Measurements from ENCODE around the gene SAMD4B. TPM values are rescaled to one million over a fixed set of nuclear protein-coding genes. Genes with fewer than 3 reads are reported as not detected.

The SAMD4B gene
- total and polyA plus RNA-seq, 10 of the 15 experiments (the other 5 are each of a cell fraction or from before 2014, with no cell fraction given) = 2.4 to 43.3 (median 23.9) TPM

DNA sequence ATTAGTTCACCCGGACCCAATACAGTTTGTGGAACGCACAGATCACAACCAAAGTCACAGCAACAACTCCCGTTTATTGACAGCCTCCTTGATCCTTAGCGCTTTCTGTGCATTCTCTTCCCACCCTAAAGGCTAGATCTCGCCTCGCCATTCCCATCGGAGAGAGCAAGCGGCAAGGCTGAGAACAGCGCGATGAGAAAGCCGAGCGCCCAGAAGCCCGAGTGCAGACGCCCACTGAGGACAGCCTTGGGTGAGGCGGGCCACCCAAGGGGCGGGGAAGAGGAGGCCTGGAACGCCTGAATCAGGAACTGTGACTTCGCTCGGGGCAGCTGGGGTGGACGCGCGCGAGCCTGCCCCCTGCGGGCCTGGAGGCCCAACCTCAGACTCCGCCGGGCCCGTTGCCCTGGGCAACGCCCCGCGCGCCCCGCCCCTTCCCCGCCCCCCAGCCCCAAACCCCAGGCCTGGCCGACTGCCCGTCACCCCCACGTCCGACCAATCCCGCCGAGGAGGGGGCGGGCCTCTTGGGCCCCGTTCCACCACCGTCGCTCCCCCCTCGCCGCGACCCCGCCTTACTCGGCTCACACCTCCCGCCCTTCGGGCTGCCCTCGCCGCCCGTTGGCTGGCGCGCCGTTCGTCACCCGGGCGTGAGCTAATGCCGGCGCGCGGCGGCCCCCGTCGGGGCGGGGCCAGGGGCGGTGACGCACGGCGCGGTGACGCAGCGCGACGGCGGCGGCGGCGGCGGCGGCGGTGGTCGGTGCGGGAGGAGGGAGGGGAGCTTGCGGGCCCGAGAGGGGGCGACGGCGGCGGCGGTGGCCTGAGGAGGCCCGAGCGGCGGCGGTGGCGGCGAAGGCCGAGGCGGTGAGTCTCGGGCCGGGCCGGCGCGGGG is at the start of gene SAMD4B (continued):
- TF ChIP-seq BCL11A (IDR thresholded peaks at IDR 0.05; ENCODE audit: low read depth, low read length) (no peak), BCL3 (IDR thresholded peaks at IDR 0.05; ENCODE audit: borderline replicate concordance, insufficient read depth, low read depth, low read length, poor library complexity, severe bottlenecking) (no peak), NFYA (IDR thresholded peaks at IDR 0.05; ENCODE audit: borderline replicate concordance, low read depth, low read length) (no peak), NR2F1 (conservative IDR thresholded peaks at IDR 0.05) (peak; percentile 38; the same call in 1 of the 2 replicates), FOS (IDR thresholded peaks at IDR 0.05; ENCODE audit: borderline replicate concordance, extremely low read depth, insufficient read length) (peak; percentile 26), ZNF274 (IDR thresholded peaks at IDR 0.05; ENCODE audit: insufficient read depth, insufficient read length) (no peak), SUZ12 (IDR thresholded peaks at IDR 0.05; ENCODE audit: unreplicated experiment) (no peak), TAF1 (IDR thresholded peaks at IDR 0.05; ENCODE audit: borderline replicate concordance, low read depth, low read length) (peak; percentile 97), BRCA1 (IDR thresholded peaks at IDR 0.05; ENCODE audit: low read depth, low read length) (no peak), RB1 (IDR thresholded peaks at IDR 0.05; ENCODE audit: borderline replicate concordance) (no peak; the same call in 1 of the 2 replicates), MTA2 (IDR thresholded peaks at IDR 0.05; ENCODE audit: low read depth) (0 out of 2 replicates have a peak, but pooled peaks have one; percentile 43), EED (IDR thresholded peaks at IDR 0.05; ENCODE audit: low read depth) (no peak), NBN (IDR thresholded peaks at IDR 0.05) (peak; percentile 84), SREBF1 (IDR thresholded peaks at IDR 0.05; ENCODE audit: low read length) (no peak), SREBF2 (IDR thresholded peaks at IDR 0.05; ENCODE audit: low read length) (no peak), ATF7 (IDR thresholded peaks at IDR 0.05; ENCODE audit: low read depth) (0 out of 2 replicates have a peak, but pooled peaks have one; percentile 46), CREM (IDR thresholded peaks at IDR 0.05; ENCODE audit: low read depth) (peak; percentile 55), BACH1 (IDR thresholded peaks at IDR 0.05; ENCODE audit: borderline replicate concordance) (peak; percentile 59), RBBP5 (conservative IDR thresholded peaks at IDR 0.05) (no peak), ZNF207 (IDR thresholded peaks at IDR 0.05; ENCODE audit: borderline replicate concordance) (peak; percentile 74; the same call in 1 of the 2 replicates), PAX8 (IDR thresholded peaks at IDR 0.05) (no peak), GABPA (IDR thresholded peaks at IDR 0.05; ENCODE audit: low read depth) (peak; percentile 83)
- TF ChIP-seq, protein P1, sequence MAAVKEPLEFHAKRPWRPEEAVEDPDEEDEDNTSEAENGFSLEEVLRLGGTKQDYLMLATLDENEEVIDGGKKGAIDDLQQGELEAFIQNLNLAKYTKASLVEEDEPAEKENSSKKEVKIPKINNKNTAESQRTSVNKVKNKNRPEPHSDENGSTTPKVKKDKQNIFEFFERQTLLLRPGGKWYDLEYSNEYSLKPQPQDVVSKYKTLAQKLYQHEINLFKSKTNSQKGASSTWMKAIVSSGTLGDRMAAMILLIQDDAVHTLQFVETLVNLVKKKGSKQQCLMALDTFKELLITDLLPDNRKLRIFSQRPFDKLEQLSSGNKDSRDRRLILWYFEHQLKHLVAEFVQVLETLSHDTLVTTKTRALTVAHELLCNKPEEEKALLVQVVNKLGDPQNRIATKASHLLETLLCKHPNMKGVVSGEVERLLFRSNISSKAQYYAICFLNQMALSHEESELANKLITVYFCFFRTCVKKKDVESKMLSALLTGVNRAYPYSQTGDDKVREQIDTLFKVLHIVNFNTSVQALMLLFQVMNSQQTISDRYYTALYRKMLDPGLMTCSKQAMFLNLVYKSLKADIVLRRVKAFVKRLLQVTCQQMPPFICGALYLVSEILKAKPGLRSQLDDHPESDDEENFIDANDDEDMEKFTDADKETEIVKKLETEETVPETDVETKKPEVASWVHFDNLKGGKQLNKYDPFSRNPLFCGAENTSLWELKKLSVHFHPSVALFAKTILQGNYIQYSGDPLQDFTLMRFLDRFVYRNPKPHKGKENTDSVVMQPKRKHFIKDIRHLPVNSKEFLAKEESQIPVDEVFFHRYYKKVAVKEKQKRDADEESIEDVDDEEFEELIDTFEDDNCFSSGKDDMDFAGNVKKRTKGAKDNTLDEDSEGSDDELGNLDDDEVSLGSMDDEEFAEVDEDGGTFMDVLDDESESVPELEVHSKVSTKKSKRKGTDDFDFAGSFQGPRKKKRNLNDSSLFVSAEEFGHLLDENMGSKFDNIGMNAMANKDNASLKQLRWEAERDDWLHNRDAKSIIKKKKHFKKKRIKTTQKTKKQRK (IDR thresholded peaks at IDR 0.05; ENCODE audit: low read depth, low read length) = peak; percentile 32; the same call in 1 of the 2 replicates
- TF ChIP-seq, protein P2, sequence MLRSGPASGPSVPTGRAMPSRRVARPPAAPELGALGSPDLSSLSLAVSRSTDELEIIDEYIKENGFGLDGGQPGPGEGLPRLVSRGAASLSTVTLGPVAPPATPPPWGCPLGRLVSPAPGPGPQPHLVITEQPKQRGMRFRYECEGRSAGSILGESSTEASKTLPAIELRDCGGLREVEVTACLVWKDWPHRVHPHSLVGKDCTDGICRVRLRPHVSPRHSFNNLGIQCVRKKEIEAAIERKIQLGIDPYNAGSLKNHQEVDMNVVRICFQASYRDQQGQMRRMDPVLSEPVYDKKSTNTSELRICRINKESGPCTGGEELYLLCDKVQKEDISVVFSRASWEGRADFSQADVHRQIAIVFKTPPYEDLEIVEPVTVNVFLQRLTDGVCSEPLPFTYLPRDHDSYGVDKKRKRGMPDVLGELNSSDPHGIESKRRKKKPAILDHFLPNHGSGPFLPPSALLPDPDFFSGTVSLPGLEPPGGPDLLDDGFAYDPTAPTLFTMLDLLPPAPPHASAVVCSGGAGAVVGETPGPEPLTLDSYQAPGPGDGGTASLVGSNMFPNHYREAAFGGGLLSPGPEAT (IDR thresholded peaks at IDR 0.05; ENCODE audit: low read depth) = peak; percentile 78
